Measurements from ENCODE around the gene C20orf204. TPM values are rescaled to one million over a fixed set of nuclear protein-coding genes. Genes with fewer than 3 reads are reported as not detected.

The C20orf204 gene
- total and polyA plus RNA-seq, 2 of the 8 experiments (the other 6 are each of a cell fraction or from before 2014, with no cell fraction given), result 0.39 to 0.52 TPM

DNA sequence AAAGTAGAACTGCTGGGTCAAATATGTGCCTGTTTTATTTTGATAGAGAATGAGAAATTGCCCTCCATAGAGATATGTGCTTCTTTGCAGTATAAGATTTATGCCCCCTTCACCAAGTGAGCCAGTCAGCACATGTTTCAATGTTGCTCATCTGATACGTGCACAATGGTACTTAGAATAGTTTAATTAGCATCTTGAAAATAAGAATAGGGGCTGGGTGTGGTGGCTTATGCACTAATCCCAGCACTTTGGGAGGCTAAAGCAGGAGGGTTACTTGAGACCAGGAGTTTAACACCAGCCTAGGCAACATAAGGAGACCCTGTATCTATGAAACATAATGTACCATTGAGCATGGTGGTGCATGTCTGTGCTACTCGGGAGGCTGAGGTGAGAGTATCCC, 20.3 kb upstream of the C20orf204 start (continued):
- TF ChIP-seq CBX8 (IDR thresholded peaks at IDR 0.05; ENCODE audit: borderline replicate concordance, low read depth, low read length), result no peak
- no peak for TF ChIP-seq RNF2 (IDR thresholded peaks at IDR 0.05; ENCODE audit: borderline replicate concordance, low read depth, low read length, missing control alignments, poor library complexity, severe bottlenecking)
- no peak for TF ChIP-seq CTCF (IDR thresholded peaks at IDR 0.05; ENCODE audit: control extremely low read depth in 1 of 3, insufficient read depth in 1 of 3, low read depth in 1 of 3, low read length in 3 of 3)
